ENCODE data around the gene CRMP1.

The CRMP1 gene

DNA sequence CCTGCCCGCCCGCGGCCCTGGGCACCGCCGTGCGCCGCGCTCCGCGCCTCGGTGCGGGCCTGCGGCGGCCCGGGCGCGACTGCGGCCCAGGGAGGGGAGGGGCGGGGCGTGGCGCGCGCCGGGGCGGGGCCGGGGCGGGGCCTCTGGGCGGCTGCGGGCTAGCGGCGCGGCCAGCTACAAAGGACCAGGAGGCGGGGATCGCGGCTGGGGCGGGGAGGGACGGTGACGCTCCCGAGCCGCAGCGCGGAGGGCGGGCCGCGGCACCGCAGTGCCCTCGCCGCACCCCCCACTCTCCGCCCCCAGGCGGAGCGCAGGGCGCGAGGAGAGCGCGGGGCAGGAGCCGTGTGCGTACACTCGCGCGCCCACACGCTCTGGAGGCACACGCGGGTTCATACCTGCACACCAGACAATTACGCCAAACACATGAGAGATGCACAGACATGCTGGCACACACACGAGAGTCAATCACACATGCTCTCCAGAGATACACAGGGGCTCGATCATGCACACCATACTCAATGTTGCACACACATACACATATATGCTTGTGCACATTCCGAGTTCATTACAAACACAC is at the start of gene CRMP1:
TSS of gene CRMP1 (minus strand) at position 83 of the 577 bp plus-strand sequence. CDS start 117 bp downstream, outside the sequence.
- Histone ChIP-seq H3K27ac (no peak within 1 kb of the TSS), H3K4me3 (peak within 1 kb of the TSS; percentile 45)
- TF ChIP-seq, protein P1, sequence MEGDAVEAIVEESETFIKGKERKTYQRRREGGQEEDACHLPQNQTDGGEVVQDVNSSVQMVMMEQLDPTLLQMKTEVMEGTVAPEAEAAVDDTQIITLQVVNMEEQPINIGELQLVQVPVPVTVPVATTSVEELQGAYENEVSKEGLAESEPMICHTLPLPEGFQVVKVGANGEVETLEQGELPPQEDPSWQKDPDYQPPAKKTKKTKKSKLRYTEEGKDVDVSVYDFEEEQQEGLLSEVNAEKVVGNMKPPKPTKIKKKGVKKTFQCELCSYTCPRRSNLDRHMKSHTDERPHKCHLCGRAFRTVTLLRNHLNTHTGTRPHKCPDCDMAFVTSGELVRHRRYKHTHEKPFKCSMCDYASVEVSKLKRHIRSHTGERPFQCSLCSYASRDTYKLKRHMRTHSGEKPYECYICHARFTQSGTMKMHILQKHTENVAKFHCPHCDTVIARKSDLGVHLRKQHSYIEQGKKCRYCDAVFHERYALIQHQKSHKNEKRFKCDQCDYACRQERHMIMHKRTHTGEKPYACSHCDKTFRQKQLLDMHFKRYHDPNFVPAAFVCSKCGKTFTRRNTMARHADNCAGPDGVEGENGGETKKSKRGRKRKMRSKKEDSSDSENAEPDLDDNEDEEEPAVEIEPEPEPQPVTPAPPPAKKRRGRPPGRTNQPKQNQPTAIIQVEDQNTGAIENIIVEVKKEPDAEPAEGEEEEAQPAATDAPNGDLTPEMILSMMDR (IDR thresholded peaks at IDR 0.05) = no peak
- DNase-seq (ENCODE audit: low spot score) = no peak

DNA sequence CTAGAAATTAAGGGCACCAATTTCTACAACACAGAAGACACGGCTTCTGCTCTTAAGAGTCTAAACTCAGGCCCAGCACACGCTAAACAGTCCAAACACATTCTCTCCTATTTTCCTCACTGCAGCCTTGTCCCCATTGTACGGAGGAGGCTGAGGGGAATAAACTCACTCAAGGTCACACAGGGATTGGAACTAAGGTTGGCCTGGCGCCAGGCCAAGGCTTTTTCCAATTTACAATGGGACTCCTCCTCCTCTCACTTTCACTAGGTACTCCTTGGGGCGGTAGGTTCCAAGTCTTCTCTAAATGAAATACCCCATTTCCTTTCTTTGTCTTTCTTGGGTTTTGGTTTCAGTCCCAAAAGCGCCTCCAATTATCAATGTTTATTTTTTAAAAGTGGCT is 48.7 kb upstream of the CRMP1 start:
- H3K27ac ChIP-seq = no peak overlapping the region
- TF ChIP-seq, protein P1 (IDR thresholded peaks at IDR 0.05) = no peak
- no peak for DNase-seq (ENCODE audit: low spot score)
- H3K4me3 ChIP-seq = no peak overlapping the region

DNA sequence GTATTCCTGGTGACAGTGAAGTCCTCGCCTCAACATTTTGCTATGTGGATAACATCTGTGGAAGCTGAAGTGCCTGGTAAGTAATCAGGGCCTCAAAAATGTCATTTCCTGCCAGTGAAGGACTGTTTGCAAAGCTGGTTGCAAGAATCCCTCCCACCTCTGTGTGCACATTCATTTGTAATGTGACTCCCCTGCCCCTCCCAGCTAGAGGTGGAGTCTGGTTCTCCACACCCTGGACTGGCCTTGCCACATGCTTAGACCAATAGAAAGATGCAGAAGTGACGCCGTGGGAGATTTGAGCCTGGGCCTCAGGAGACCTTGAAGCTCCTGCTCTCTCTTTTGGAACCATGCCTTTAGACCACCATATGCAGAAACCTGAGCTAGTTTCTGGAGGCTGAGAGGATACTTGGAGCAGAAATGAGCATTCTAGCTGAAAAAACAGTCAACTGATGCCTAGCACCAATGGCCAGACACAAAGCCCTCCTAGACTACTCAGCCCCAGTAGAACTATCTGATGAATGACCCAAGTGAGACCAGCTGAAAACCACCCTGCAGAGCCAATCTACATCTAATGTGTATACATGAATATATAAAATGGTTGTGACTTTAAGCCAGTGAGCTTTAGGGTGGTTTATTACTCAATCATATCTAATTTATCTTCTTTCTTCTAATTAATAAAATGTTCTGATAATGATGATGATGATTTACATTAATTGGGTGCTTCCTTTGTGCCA is 47.8 kb upstream of the CRMP1 start:
- Histone ChIP-seq H3K27ac (no peak overlapping the region), H3K4me3 (no peak overlapping the region)
- no peak for DNase-seq (ENCODE audit: low spot score)
- TF ChIP-seq, protein P1 (IDR thresholded peaks at IDR 0.05) = no peak

DNA sequence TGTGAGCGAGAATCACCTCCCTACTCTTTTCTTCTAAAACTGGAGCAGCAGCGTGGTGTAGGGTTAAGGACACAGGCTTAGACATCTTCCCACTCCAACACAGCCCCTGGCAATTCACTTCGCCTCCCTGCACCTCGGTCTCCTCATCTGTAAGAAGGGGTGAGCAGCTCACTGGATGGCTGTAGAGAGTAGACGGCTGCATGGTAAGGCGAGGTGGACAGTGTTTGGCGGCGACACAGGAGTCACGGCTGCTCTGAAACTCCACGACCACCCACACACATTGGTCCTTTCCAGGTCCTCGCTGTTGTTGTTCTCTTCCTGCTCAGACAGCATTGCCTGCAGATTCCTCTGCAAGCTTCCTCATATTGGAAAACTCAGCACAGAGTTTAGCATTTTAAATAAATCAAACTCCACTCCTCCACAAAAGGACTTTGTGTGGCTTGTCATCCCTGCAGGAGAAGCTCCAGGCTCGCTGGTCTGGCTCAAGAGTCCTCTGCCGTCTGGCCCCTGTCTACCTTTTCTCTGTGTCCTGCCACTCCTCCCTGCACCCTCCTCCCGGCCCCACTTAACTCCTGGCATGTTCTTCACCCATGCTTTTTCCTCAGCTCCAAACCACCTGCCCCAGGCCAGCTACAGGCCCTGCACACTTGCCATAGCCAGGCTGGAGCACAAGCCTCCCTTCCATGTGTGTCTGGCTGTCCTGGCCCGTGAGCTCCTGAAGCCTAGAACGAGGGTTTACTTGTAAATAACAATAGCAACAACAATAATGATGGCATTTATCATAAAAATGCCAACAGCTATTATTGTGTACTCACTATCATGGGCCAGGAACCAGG is 41.3 kb upstream of the CRMP1 start:
- peak; percentile 22 for DNase-seq (ENCODE audit: low spot score)
- TF ChIP-seq, protein P1 (IDR thresholded peaks at IDR 0.05) = no peak
- Histone ChIP-seq H3K4me3 (no peak overlapping the region), H3K27ac (no peak overlapping the region)

DNA sequence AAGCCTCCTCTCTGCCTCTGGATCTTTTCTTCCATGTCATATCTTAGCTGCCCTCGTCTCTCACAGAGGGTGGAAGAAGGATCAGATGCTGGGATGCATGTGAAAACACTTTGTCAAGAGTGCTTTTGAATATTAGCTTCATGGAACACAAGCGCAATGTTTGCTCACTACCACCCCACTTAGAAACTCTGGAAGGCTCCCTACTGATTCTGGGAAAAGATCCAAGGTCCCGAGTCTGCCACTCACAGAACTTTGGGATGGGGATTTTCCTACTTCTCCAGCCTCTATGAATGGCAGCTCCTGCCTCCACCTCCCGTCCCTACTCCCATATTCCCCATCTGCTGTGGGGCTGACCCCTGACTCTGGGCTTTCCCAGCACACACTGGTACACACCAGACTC is 40.2 kb upstream of the CRMP1 start:
- Histone ChIP-seq H3K27ac (no peak overlapping the region), H3K4me3 (no peak overlapping the region)
- TF ChIP-seq, protein P1 (IDR thresholded peaks at IDR 0.05) = no peak
- DNase-seq (ENCODE audit: low spot score) = no peak

DNA sequence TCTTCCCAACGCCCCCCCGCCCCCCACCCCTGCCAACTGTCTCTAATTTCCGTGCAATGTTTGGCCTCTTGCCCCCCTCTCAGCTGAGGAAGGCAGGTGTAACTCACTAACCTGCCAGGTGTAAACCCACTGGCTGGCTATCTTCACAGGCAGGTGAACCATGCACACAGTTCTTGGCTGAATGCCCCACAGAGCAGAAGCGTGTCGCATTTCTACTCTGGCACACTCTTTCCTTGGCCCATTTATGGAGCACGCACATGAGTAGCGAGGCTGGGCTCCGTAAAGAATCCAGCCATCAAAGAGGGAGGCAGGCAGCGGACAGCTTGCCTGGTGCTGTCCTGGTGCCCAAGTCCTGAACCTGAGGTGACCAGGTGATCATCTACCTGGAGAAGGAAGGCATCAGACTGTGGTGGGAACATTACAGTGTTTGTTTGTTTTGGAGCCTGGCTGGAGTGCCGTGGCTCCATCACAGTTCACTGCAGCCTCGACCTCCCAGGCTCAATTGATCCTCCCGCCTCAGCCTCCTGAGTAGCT is 39.2 kb upstream of the CRMP1 start:
- Histone ChIP-seq H3K27ac (no peak overlapping the region), H3K4me3 (no peak overlapping the region)
- peak; percentile 28 for DNase-seq (ENCODE audit: low spot score)
- TF ChIP-seq, protein P1 (IDR thresholded peaks at IDR 0.05) = no peak
